ENCODE results near the gene THTPA.

THTPA gene

GRCh38 chr14:23601424-23601823, 45.4 kb downstream of the THTPA start:
- TF ChIP-seq MAX (IDR thresholded peaks at IDR 0.05) (no peak), CREB1 (IDR thresholded peaks at IDR 0.05; ENCODE audit: low read depth) (no peak), TEAD4 (IDR thresholded peaks at IDR 0.05) (no peak), TCF12 (IDR thresholded peaks at IDR 0.05; ENCODE audit: low read depth) (no peak), EP300 (IDR thresholded peaks at IDR 0.05; ENCODE audit: borderline replicate concordance) (no peak), CEBPB (IDR thresholded peaks at IDR 0.05) (no peak), NFIC (IDR thresholded peaks at IDR 0.05) (no peak), RAD21 (IDR thresholded peaks at IDR 0.05; ENCODE audit: low read depth) (no peak), TAF1 (IDR thresholded peaks at IDR 0.05; ENCODE audit: low read depth) (no peak), YY1 (IDR thresholded peaks at IDR 0.05; ENCODE audit: low read depth) (no peak), REST (IDR thresholded peaks at IDR 0.05; ENCODE audit: low read depth) (no peak), ZBTB7A (IDR thresholded peaks at IDR 0.05; ENCODE audit: low read depth) (no peak), EGR1 (IDR thresholded peaks at IDR 0.05) (no peak), FOXM1 (IDR thresholded peaks at IDR 0.05; ENCODE audit: borderline replicate concordance, low read depth) (no peak)
- TF ChIP-seq, protein P1, sequence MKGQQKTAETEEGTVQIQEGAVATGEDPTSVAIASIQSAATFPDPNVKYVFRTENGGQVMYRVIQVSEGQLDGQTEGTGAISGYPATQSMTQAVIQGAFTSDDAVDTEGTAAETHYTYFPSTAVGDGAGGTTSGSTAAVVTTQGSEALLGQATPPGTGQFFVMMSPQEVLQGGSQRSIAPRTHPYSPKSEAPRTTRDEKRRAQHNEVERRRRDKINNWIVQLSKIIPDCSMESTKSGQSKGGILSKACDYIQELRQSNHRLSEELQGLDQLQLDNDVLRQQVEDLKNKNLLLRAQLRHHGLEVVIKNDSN (IDR thresholded peaks at IDR 0.05), result no peak

DNA sequence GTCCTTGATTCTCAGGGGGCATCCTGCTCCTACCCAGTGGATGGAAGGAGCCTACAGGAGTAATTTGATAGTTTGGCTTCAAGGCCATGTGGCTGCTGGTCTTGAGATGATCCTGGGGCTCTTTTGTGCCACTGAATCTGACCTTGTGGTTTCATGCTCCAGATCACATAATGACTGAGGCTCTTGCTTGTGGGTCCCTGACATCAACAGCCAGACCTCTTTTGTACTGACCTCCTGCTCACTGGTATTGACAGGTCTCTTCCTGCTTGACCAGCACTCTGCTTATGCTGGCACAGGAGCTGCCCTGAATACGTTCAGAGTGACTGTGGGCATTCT, 45.7 kb downstream of the THTPA start:
- TF ChIP-seq NFIC (IDR thresholded peaks at IDR 0.05) (no peak), EP300 (IDR thresholded peaks at IDR 0.05; ENCODE audit: borderline replicate concordance) (no peak)

DNA sequence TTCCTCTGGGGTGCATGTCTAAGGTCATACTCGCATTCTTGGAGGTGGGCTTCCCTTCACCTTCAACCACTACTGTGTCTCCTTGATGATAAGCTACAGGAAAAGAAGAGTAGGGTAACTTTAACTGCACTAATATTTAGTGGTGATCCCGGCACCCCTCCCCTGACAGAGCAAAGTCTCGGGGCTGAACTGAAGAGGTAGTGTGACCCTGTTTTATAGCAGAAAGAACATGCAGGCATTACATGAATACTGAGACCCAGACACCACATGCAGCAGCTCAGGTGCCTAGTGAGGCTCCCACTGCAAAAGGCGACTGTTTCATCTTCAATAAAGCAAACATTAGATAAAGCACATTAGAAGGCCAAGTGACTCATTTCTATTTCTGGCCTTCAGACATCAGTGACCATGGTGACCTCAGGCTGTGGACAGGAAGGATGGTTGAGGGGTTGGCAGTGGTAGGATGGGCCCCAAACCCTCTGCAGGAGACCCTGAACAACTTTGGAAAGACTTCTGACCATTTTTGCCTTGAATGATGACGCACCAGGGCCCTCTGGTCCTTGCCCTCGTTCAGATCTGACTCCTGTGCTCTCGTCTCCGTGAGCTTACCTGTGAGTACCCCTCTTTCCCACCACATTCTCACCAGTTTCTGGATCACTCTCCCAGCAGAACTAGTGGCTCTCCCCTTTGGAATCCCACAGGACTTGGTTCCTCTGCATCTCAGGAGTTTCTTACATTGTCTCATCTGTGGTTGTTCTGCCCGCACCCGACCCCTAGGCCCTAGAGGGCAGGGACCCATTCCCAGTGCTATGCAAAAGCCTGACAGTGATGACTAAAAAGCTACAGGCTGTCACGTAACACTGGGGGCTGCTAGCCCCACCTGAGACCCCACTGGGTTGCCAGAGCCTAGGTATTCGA, 46.4 kb downstream of the THTPA start:
- TF ChIP-seq, protein P1 (IDR thresholded peaks at IDR 0.05), result no peak

DNA sequence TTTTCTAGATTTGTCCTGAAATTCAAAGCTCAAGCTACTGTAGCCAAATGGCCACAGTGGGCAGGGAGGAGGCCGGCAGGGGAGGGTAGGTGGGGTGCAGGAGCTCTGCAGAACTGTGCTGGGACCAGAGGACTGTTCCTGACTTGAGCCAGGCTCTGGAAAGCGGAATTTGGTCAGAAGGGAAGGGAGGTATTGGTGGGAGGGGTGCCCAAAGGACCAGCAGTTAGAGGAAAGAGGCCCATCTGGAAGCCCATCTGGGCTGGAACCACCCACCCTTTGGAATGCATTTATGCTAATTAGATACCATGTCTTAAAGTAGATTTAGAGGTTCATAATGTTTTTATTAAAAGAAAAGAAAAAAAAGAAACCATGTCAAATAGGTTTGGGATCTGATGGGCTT, 47.0 kb downstream of the THTPA start:
- TF ChIP-seq FOXM1 (IDR thresholded peaks at IDR 0.05; ENCODE audit: borderline replicate concordance, low read depth), result no peak
- TF ChIP-seq EGR1 (IDR thresholded peaks at IDR 0.05), result no peak
- TF ChIP-seq CEBPB (IDR thresholded peaks at IDR 0.05), result no peak
- TF ChIP-seq REST (IDR thresholded peaks at IDR 0.05; ENCODE audit: low read depth), result no peak
- no peak for TF ChIP-seq RAD21 (IDR thresholded peaks at IDR 0.05; ENCODE audit: low read depth)
- no peak for TF ChIP-seq NFIC (IDR thresholded peaks at IDR 0.05)
- TF ChIP-seq MAX (IDR thresholded peaks at IDR 0.05), result no peak
- TF ChIP-seq TEAD4 (IDR thresholded peaks at IDR 0.05), result no peak
- TF ChIP-seq EP300 (IDR thresholded peaks at IDR 0.05; ENCODE audit: borderline replicate concordance), result no peak
- TF ChIP-seq CREB1 (IDR thresholded peaks at IDR 0.05; ENCODE audit: low read depth), result no peak
- no peak for TF ChIP-seq ZBTB7A (IDR thresholded peaks at IDR 0.05; ENCODE audit: low read depth)

DNA sequence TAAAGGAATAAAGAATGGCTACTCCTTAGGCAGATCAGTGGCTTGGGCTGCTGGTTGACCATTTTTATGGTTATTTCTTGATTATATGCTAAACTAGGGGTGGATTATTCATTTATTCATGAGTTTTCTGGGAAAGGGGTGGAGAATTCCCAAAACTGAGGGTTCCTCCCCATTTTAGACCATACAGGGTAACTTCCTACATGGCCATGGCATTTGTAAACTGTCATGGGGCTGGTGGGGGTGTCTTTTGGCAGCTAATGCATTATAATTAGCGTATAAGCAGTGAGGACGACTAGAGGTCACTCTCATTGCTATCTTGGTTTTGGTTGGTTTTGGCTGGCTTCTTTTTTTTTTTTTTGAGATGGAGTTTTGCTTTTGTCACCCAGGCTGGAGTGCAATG, 48.1 kb downstream of the THTPA start:
- TF ChIP-seq YY1 (IDR thresholded peaks at IDR 0.05; ENCODE audit: low read depth) (no peak), TCF12 (IDR thresholded peaks at IDR 0.05; ENCODE audit: low read depth) (no peak), CREB1 (IDR thresholded peaks at IDR 0.05; ENCODE audit: low read depth) (no peak), MAX (IDR thresholded peaks at IDR 0.05) (no peak), TAF1 (IDR thresholded peaks at IDR 0.05; ENCODE audit: low read depth) (no peak), CEBPB (IDR thresholded peaks at IDR 0.05) (no peak), ZBTB7A (IDR thresholded peaks at IDR 0.05; ENCODE audit: low read depth) (no peak), REST (IDR thresholded peaks at IDR 0.05; ENCODE audit: low read depth) (no peak), EGR1 (IDR thresholded peaks at IDR 0.05) (no peak), NFIC (IDR thresholded peaks at IDR 0.05) (no peak), EP300 (IDR thresholded peaks at IDR 0.05; ENCODE audit: borderline replicate concordance) (no peak), FOXM1 (IDR thresholded peaks at IDR 0.05; ENCODE audit: borderline replicate concordance, low read depth) (no peak), TEAD4 (IDR thresholded peaks at IDR 0.05) (no peak), RAD21 (IDR thresholded peaks at IDR 0.05; ENCODE audit: low read depth) (no peak)
- TF ChIP-seq, protein P1 (IDR thresholded peaks at IDR 0.05), result no peak

Measured in Ishikawa (cell line).